Measurements from ENCODE around the gene KANSL1L.
"Not testable (repeated sequence)": the region's sequence is repeated elsewhere in the genome, so short reads cannot be mapped to it uniquely, and the experiment has no call there.

KANSL1L gene

DNA sequence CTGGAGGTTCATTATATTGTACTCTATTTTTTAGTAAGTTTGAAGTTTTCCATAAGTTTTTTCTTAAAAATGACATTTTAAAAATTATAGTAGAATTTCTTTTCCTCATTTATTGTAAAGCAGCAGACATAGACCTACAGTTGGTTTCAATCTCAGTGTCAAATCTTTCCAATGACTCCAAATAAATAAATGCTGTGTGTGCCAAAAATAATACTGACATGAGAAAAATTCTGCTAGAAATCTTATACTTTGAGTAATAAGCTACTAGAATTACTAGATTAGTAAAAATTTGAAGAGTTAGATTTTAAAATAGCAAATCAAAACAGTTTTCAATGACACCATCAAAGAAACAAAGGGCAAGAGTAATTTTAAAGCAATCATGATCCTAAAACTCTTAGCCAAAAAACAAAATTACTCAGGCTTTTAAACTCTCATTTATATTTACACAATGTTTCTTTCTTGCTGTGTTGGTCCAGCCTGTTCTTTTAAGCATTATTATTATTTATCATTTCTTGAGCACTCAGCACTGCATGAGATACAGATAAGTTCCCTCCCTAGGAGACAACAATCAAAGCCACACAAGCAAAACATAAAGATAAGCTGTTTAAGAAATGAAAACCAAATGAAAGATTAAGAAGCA is 8.3 kb upstream of the KANSL1L start:
- no peak for DNase-seq (ENCODE audit: low read depth)

DNA sequence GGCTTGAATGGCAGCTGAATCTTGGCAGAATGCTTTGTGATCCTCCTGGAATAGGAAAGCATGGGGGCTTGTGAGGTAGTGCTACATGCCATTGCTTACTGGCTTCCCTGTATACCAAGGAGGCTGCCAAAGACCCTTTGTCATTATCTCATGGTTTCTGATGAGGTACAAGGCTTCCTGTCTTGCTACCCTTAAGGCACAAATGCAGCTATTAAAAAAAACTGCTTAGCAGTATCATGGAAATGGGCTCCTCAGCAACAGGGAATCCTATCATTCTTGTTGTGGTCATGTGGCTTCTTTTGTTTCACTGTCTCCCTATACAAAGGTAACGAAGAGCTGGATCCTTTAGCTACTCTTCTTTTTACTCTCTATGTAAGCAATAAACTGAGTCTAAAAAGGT is 6.6 kb upstream of the KANSL1L start:
- DNase-seq (ENCODE audit: low read depth) = no peak

DNA sequence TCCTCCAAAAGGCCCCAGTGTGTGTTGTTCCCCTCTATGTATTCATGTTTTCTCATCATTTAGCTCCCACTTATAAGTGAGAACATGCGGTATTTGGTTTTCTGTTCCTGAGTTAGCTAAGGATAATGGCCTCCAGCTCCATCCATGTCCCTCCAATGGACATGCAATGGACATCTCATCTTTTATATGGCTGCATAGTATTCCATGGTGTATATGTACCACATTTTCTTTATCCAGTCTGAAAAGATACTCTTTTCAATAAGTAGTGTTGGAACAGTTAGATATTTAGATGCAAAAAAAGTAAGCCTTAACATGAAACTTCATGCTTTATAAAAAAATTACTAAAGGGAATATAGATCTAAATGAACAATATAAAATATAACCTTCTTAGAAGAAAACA is 5.9 kb upstream of the KANSL1L start:
- not testable (repeated sequence) for DNase-seq (ENCODE audit: low read depth)

DNA sequence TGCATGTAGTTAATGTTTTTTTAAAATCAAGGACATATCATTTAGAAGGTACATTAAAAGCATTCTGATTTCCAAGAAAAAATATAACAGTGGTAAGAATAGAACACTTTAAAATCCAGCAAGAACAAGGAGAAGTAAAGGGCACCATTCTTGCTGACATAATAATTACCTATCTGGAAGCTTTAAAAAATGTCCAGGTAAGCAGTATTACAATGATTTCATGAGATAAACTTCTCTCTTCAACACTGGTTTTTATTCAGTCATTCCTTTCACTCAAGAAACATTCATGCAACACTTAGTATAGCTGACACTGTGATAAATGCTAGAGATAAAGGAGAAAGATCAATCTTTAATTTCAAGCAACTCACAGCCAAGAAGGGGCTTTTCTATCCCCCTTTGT is 2.9 kb upstream of the KANSL1L start:
- no peak for DNase-seq (ENCODE audit: low read depth)

DNA sequence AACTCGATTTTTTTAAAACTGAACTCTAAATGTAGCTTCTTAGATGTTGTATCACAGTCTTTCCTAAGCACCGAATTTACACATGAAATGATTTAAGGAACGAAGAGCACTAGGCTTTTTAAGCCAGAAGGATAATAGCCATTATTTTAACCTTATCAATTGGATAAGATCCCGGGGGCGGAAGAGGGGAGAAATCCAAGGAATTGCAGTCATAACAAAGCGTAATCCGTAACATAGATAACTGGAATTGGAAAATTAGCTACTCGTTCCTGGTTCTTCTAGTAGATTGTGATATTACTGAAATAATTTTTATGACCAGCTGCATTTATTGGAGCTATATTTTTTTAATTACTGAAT is 988 bp upstream of the KANSL1L start:
- DNase-seq (ENCODE audit: low read depth) = no peak

DNA sequence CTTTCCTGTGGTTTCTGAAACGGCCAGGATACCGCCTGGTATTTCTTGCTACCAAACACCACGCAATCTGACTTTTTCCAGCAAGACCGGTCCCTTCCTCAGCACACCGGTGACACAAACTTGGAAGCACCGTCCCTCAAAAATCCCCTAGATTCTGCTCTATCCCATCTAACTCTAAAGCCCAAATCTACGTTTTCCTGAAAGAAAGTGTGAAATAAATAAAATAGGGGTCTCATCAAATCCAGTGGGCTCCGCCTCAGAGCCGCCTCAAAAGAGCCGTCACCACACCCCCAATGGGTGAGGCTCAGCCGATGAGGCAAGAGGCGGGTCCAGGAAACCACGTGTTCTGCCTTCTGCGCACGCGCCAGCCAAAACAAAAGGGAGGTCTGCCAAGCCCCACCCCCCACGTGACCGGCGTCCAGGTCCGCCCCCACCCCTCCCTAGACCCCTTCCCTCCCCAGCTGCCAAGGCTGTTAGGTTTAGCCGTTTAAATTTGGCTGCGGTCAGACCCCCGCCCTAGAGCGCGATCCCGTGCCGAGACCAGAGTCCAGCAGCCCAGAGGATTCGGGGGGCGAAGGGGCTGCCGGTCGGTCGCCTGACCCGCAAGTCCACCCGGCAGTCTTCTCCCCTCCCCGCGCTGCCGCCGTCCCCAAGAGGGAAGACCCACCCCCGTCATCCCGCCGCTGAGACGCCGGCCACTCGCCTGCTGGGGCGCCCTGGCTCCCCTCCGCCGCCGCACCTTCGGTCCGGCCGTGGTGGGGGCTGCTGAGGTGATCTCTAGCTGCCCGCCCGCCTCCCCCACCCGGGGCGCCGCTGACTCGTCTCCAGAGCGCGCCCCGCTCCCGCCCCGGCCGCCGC is 534 bp downstream of the KANSL1L start:
- peak; percentile 96 for DNase-seq (ENCODE audit: low read depth)

DNA sequence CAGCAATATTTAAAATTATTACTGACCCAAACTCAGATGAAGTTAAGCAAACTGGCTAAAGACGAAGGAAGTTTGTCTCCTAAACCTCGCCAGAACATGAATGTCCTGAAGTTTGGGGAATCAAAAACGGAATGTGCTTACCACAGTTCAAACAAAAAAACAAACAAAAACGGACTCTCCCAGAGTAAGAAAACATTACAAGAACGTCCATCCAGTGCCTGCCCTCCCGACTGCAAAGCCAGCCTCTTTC is 1.1 kb downstream of the KANSL1L start:
- DNase-seq (ENCODE audit: low read depth) = no peak

DNA sequence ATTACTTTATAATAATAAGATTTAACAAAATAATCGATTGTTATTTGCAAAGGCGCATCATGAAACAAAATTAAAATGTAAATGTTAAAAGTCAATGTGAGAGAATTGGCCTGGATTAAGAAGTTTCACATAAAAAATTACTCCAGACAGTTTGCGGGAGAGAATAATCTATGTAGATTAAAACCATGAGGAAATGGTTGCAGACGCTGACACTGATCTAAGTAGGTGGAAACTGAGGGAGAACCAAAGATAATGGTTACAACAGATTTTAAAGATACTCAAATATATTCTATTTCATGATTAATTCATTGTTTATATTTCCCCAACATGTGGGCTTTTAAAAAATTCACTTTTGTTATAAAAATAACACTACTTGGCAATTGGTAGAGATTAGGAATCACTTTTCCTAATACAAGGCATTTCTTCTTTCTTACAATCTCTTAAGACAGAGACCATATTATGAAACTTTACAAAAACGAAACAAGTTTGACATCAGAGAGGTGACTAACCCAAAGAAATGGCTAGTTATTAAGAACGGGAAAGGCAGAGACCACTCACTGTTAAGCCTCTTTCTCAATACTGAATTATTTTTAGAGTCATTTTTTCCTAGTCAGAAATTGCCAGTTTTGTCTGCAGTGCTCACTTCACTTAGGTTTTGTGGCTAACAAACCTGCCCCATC is 1.6 kb downstream of the KANSL1L start:
- no peak for DNase-seq (ENCODE audit: low read depth)

DNA sequence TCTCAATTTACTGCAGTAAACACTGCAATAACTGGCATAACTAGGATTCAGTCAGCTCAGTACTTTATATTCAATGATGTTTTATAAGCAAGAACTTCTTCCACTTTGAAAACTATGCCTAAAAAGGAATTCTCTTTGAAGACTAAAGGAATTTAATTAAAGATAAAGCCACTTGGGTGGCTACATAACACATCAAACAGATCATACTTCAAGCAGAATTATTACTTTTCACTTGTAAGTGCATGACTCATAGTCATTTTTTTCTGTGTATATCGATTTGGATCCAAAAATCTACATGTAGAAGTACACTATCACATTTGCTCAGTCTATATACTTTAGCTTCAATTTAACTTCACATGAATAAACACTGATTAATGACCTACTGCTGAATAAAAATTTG is 4.0 kb downstream of the KANSL1L start:
- DNase-seq (ENCODE audit: low read depth) = no peak

DNA sequence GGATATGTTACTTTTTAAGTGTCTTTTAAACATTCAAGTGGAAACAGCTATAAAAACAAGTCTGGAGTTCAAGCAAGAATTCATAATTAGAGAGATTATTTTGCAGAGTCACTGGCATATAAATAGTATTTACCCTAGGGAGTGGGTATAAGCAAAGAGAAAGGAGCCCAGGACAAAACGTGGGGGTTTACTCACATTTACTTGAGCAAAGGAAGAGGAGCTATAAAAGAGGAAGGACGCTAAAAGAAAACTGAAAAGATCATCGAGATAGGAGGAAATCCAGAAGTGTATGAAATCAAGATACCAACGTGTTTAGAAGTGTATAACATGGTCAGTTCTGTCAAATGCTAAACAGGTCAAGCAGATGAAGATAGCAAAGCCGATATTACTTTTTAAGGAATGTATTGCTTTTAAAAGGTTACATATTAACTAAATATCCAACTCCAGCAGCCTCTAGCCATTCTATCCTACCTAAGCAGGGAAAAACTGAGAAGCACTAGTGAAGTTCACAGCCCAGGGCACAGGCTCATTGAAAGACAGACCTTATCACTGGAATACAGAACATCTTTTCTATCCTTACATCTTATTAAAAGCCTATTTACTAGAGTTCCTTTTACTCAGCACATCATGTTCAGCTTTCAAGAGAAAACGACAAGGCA is 8.6 kb downstream of the KANSL1L start:
- DNase-seq (ENCODE audit: low read depth) = no peak

DNA sequence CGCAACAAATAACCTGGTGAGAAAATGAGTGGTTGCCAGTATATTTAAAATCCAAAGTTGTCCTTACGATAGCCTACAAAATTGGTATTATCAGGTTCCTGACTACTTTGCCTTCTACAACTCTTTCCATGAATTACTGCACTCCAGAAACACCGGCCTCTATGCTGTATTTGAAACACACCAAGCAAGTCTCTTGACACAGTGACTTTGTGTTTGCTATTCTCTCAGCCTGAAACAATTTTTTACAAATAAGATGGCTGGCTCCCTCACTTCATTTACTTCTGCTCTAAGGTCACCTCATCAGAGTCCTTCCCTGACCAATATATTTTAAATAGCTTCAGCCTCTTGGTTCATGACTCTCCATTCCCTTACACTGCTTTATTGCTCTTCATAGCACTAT is 12.2 kb downstream of the KANSL1L start:
- DNase-seq (ENCODE audit: low read depth) = no peak

DNA sequence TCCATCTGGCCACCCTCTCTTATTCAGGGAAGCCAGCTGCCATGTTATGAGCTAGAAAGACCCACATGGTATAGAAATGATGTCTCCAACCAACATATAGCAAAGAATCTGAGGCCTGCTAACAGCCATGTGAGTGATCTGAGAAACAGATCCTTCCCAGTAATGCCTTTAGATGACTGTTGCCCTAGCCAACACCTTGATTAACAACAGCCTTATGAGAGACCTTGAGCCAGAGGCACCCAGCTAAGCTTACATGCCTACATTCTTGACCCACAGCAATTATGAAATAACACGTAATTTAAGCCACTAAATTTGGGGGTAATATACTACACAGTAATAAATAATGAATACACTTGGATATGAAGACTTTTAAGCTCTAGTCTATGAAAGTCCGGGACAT is 13.0 kb downstream of the KANSL1L start:
- DNase-seq (ENCODE audit: low read depth) = no peak

DNA sequence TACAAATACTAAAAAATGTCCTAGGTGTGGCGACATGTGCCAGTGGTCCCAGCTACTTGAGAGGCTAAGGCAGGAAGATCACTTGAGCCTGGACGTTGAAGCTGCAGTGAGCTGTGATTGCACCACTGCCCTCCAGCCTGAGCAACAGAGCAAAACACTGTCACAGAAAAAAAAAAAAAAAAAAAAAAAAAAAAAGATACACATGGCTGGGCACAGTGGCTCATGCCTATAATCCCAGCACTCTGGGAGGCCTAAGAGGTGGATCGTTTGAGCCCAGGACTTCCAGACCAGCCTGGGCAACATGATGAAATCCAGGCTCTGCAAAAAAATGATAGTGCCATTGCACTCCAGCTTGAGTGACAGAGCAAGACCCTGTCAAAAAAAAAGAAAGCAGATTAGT is 13.7 kb downstream of the KANSL1L start:
- DNase-seq (ENCODE audit: low read depth) = no peak

DNA sequence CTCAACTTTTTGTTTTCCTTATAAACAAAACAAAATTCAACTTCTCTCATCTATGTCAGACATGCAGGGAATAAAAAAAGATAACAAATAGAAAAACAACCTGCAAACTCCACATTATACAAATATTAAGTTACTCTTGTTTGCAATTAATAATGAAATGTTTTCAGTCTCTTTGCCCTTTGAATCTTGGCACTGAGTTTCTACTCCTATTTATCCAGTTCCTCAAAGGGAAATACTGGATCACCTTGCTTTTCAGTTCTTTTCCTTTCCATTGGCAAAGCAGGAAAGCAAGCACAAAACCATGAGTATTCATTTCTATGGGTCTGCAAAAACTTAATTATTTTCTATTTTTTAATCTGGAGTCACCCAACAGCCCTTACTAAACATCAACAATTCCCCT is 23.6 kb downstream of the KANSL1L start:
- DNase-seq (ENCODE audit: low read depth) = no peak

DNA sequence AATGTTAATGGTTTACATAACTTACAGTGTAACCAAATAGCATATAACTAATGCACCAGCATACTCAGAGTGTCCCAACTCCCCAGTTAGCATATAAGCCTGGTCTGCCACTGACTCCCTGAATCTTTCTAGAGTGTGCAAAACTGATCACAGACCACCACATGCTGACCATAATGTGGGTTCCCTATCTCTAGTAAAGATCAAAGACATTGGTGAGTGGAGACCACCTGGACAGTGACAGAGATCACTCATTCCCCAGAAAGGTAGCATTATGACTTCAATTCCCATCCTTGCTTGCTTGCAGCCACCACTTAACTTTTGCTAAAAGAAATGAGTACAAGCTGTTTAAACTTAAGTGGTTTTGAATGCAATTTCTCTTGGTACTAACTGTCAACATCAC is 39.0 kb downstream of the KANSL1L start:
- no peak for DNase-seq (ENCODE audit: low read depth)

DNA sequence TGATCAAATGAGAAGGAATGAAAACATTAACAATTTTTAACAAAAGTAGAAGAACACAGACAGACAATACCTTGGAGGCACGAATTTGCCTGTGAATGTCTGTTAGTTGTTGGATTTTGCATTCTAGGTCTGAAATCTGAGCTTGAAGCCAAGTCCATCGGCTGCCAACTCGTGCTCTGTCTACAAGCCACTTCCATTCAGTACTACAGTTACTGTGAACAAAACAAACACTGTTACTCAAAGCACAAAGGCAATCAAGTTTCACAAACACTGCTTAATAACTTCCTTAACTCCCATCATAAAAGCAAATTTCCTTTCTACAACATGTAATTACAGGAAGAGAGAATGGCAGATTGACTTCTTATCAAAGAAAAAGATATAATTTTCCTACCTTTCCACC is 42.2 kb downstream of the KANSL1L start:
- no peak for DNase-seq (ENCODE audit: low read depth)

DNA sequence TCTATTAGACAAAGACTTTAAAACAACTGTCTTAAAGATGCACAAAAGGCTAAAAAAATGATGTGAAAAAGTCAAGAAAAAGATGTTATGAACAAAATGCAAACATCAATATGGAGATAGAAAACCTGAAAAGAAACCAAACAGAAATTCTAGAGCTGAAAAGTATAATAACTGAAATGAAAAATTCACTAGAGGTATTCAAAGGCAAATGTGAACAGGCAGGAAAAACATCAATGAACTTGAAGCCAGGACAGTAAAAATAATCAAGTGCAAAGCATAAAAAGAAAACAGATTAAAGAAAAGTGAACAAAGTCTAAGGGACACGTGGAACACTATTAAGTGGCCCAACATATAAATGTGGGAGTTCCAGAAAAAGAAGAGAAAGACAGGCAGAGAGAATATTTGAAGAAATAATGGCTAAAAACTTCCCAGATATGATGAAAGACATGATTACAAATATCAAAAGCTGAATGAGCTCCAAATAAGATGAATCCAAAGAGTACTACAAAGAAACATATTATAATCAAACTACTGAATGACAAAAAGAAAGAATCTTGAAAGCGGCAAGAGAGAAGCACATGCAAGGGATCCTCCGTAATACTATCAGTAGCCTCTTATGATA is 57.5 kb downstream of the KANSL1L start:
- DNase-seq (ENCODE audit: low read depth) = no peak

DNA sequence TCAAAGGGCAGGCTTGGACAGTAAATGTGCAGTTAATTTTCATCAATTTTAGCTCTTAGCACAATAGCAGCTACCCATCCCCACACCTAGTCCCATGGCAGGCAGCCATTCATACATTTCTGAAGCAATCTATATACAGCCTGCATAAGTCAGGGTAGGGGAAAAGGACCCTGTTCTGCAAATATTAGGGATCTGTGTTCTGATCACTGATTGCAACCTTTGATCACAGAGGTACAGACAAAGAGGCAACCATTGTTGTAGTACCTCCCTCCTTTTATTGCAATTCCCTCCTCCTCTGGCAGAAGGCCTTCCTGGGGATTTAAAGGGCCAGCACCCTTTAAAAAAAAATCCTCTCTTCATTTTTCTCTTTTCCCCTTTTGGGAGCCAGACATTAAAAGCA is 58.3 kb downstream of the KANSL1L start:
- no peak for DNase-seq (ENCODE audit: low read depth)

DNA sequence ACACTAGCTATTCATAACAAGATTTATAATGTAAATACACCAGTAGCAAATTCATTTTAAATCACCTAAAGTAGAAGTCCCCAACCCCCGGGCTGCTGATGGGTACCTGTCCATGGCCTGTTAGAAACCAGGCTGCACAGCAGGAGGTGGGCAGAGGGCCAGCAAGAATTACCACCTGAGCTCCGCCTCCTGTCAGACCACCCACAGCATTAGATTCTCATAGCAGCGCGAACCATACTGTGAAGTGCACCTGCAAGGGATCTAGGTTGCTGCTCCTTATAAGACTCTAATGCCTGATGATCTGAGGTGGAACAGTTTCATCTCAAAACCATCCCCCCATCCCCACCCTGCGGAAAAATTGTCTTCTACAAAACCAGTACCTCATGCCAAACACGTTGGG is 71.3 kb downstream of the KANSL1L start:
- DNase-seq (ENCODE audit: low read depth) = no peak

DNA sequence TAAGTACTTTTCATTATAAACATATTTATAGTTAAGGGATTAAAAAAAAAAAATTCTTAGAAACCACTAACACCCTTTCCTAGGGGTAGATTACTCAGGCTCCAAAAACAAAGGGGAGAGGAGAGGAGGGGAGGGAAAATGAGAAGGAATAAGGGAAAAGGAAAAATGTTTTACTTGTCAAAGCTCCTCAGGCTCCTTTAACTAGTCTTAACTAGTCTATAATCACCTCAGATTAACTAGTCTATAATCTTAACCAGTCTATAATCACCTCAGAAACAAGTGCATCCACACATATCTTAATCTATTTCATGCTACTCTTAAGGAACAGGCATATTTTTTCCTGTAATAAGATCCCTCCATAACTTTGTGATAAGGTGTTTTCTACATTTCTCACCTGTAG is 76.4 kb downstream of the KANSL1L start:
- DNase-seq (ENCODE audit: low read depth) = no peak

DNA sequence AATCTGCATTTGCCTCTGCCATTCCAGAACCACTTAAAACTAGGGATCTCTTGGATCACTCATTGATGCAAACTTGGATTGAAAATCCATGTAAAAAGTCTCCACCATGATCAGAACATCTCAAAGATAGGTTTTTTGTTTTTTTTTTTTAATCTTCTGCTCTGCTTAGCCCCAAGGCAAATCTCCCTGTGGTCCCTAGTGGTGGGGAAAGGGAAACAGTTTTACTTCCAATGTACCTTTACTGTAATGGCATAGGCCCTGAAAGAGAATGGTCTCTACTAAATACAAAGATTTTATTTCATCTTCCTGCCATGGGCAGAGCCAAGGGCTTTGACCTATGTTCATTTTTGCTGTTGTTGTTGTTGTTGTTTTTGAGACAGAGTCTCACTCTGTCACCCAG is 78.4 kb downstream of the KANSL1L start:
- no peak for DNase-seq (ENCODE audit: low read depth)

DNA sequence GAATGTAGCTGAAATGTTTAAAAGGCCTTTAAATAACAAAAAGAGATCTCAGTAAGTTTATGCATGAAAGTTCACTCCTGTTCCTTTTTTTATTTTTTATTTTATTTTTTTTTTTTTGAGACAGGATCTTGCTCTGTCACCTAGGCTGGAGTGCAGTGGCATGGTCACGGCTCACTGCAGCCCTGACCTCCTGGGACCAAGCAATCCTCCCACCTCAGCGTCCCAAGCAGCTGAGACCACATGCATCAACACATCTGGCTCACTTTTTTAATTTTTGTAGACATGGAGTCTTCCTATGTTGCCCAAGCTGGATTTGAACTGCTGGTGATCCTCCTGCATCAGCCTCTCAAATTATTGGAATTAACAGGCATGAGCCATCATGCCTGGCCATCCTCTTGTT is 84.3 kb downstream of the KANSL1L start:
- DNase-seq (ENCODE audit: low read depth) = no peak

DNA sequence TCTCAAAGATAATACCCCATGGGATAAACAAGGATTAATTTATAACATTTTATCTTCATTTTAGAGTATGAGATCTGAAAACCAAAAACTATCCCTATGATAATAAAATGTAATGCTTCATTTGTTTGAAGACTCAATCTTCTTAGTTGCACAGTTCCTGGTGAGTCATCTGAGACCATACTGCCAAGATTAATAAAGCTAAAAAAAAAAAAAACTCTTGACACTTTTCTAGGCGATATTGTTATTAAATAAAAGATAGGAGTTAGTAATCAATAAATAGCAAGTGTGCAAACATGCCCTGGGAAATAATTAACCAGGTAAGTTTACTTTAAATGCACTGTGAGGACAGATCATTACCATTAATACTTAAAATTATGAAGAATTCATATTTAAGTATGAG is 84.9 kb downstream of the KANSL1L start:
- no peak for DNase-seq (ENCODE audit: low read depth)
